HEK293 (cell line): ENCODE measurements around the gene CABP1.

Experiments used
- CTCF ChIA-PET: fragments of 350-600 bp; formaldehyde crosslinking; extraction: SDS; loops from one replicate; lab custom pipeline; 2021; ENCODE audit warnings: antibody characterized with exemption; lab: Yijun Ruan, JAX
- POLR2A ChIA-PET: fragments of 300-600 bp; formaldehyde crosslinking; extraction: SDS; loops from one replicate; lab custom pipeline; 2020; ENCODE audit warnings: antibody characterized with exemption, inconsistent platforms; lab: Yijun Ruan, JAX
- H3K27ac ChIP-seq: fragments of 200-500 bp; sonication (Bioruptor generic); 2 replicates; pipeline ENCODE4 v1.5.1; 2014; ENCODE audit warnings: low read depth, low read length, control low read depth, inconsistent platforms; ENCODE audit errors: extremely low read depth
- H3K36me3 ChIP-seq, 2 experiments: fragments of 200-500 bp in 1 of 2; sonication (Bioruptor generic) in 1 of 2; 1 replicate in 1 of 2; 2 replicates in 1 of 2; pipeline ENCODE4 v1.5.1; 2014 to 2017; ENCODE audit warnings: inconsistent platforms in 2 of 2, low read length in 2 of 2; ENCODE audit not compliant: control insufficient read depth in 2 of 2, insufficient read depth in 1 of 2
- H3K4me1 ChIP-seq: fragments of 200-500 bp; sonication (Bioruptor generic); 2 replicates; pipeline ENCODE4 v1.5.1; 2014; ENCODE audit warnings: mild to moderate bottlenecking, low read length, inconsistent platforms; ENCODE audit not compliant: control insufficient read depth, insufficient read depth
- H3K4me3 ChIP-seq: 2 replicates; pipeline ENCODE4 v1.5.1; 2011; ENCODE audit warnings: low read depth, mild to moderate bottlenecking, control low read depth, low read length, moderate library complexity
- H3K9me3 ChIP-seq: fragments of 200-500 bp; sonication (Bioruptor generic); 2 replicates; pipeline ENCODE4 v1.5.1; 2014; ENCODE audit warnings: low read depth, low read length, inconsistent platforms; ENCODE audit not compliant: control insufficient read depth, insufficient read depth
- FEZF1 ChIP-seq: fragments of 450-650 bp; formaldehyde crosslinking; IDR thresholded peaks from 2 replicates; pipeline ENCODE4 v1.5.1; 2016; ENCODE audit warnings: missing biosample characterization, missing genetic modification characterization
- OSR2 ChIP-seq: fragments of 450-650 bp; formaldehyde crosslinking; IDR thresholded peaks from 2 replicates; pipeline ENCODE4 v1.5.1; 2016; ENCODE audit warnings: missing biosample characterization, missing genetic modification characterization
- SP2 ChIP-seq: fragments of 450-650 bp; formaldehyde crosslinking; IDR thresholded peaks from 2 replicates; pipeline ENCODE4 v1.5.1; 2016; ENCODE audit warnings: missing biosample characterization, missing genetic modification characterization
- SP7 ChIP-seq: fragments of 450-650 bp; formaldehyde crosslinking; IDR thresholded peaks from 2 replicates; pipeline ENCODE4 v1.5.1; 2016; ENCODE audit warnings: missing biosample characterization, missing genetic modification characterization
- ZFP3 ChIP-seq: fragments of 450-650 bp; formaldehyde crosslinking; IDR thresholded peaks from 2 replicates; pipeline ENCODE4 v1.5.1; 2016; ENCODE audit warnings: low read depth, missing biosample characterization, missing genetic modification characterization
- ZNF121 ChIP-seq: fragments of 450-650 bp; formaldehyde crosslinking; IDR thresholded peaks from 2 replicates; pipeline ENCODE4 v1.5.1; 2016; ENCODE audit warnings: missing biosample characterization, missing genetic modification characterization
- ZNF37A ChIP-seq: fragments of 450-650 bp; IDR thresholded peaks from 2 replicates; pipeline ENCODE4 v1.5.1; 2018; ENCODE audit warnings: missing biosample characterization, missing genetic modification characterization
- ZNF571 ChIP-seq: fragments of 450-650 bp; formaldehyde crosslinking; IDR thresholded peaks from 2 replicates; pipeline ENCODE4 v1.5.0; 2017; ENCODE audit warnings: missing biosample characterization, missing genetic modification characterization
- ZNF600 ChIP-seq: fragments of 450-650 bp; formaldehyde crosslinking; IDR thresholded peaks from 2 replicates; pipeline ENCODE4 v1.5.1; 2016; ENCODE audit warnings: missing biosample characterization, missing genetic modification characterization
- ZNF768 ChIP-seq: fragments of 450-650 bp; formaldehyde crosslinking; IDR thresholded peaks from 2 replicates; pipeline ENCODE4 v1.5.1; 2018; ENCODE audit warnings: missing biosample characterization, mild to moderate bottlenecking, missing genetic modification characterization
- ZNF837 ChIP-seq: fragments of 450-650 bp; formaldehyde crosslinking; IDR thresholded peaks from 2 replicates; pipeline ENCODE4 v1.5.1; 2016; ENCODE audit warnings: missing biosample characterization, missing genetic modification characterization
- TF ChIP-seq, protein P1 (sequence below): fragments of 450-650 bp; formaldehyde crosslinking; IDR thresholded peaks from 2 replicates; pipeline ENCODE4 v1.5.1; 2016; ENCODE audit warnings: missing biosample characterization, missing genetic modification characterization
- TF ChIP-seq, protein P2 (sequence below): fragments of 450-650 bp; formaldehyde crosslinking; IDR thresholded peaks from 2 replicates; pipeline ENCODE4 v1.5.1; 2017; ENCODE audit warnings: missing biosample characterization, missing genetic modification characterization
- TF ChIP-seq, protein P3 (sequence below): fragments of 450-650 bp; formaldehyde crosslinking; IDR thresholded peaks from 2 replicates; pipeline ENCODE4 v1.5.1; 2016; ENCODE audit warnings: missing biosample characterization, missing genetic modification characterization
- TF ChIP-seq, protein P4 (sequence below): fragments of 450-650 bp; formaldehyde crosslinking; IDR thresholded peaks from 2 replicates; pipeline ENCODE4 v1.5.1; 2016; ENCODE audit warnings: missing biosample characterization, missing genetic modification characterization, borderline replicate concordance
- TF ChIP-seq, protein P5 (sequence below): fragments of 450-650 bp; formaldehyde crosslinking; IDR thresholded peaks from 2 replicates; pipeline ENCODE4 v1.5.1; 2016; ENCODE audit warnings: missing biosample characterization, missing genetic modification characterization

CABP1 gene

DNA sequence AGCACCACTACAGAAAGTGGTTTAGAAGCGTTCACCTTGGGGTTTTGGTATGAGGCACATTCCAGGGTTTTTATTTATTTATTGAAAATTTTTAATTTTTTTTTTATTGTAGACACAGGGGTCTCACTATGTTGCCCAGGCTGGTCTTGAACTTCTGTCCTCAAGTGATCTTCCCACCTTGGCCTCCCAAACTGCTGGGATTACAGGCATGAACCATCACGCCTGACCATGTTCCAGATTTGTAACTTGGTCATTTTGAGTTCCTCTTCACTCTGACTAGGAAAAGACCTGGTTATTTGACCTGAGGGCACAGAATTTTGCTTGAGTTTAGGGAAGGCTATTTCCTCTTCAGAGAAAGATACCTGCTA is 49.6 kb downstream of the CABP1 start:
- H3K4me1 ChIP-seq: peaks cover 14% of the 10 kb centered on the region
- H3K27ac ChIP-seq: no peak overlapping the region
- TF ChIP-seq FEZF1 (tag by site-specific recombination) (no peak), ZNF768 (tag by site-specific recombination) (no peak), ZNF121 (tag by site-specific recombination) (peak; percentile 79), SP7 (no peak), ZNF837 (tag by site-specific recombination) (no peak)
- TF ChIP-seq, protein P1, sequence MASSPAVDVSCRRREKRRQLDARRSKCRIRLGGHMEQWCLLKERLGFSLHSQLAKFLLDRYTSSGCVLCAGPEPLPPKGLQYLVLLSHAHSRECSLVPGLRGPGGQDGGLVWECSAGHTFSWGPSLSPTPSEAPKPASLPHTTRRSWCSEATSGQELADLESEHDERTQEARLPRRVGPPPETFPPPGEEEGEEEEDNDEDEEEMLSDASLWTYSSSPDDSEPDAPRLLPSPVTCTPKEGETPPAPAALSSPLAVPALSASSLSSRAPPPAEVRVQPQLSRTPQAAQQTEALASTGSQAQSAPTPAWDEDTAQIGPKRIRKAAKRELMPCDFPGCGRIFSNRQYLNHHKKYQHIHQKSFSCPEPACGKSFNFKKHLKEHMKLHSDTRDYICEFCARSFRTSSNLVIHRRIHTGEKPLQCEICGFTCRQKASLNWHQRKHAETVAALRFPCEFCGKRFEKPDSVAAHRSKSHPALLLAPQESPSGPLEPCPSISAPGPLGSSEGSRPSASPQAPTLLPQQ: no peak
- H3K9me3 ChIP-seq: no peaks in the 10 kb centered on the region
- ChIA-PET CTCF (interaction anchor here (0.6 to 2.0 kb wide), 3 partner anchors 22 to 962 kb away, joined by 4 to 5 read pairs (median 4); no protein-coding TSS in a partner anchor), POLR2A (interaction anchor here (1.1 kb wide), 1 partner anchor 8 kb away, joined by 3 read pairs; no protein-coding TSS in a partner anchor)
- no peak overlapping the region for H3K4me3 ChIP-seq
- peaks cover 10 to 21% of the 10 kb centered on the region in 2 experiments; a peak in 2 of 3 replicates for H3K36me3 ChIP-seq

DNA sequence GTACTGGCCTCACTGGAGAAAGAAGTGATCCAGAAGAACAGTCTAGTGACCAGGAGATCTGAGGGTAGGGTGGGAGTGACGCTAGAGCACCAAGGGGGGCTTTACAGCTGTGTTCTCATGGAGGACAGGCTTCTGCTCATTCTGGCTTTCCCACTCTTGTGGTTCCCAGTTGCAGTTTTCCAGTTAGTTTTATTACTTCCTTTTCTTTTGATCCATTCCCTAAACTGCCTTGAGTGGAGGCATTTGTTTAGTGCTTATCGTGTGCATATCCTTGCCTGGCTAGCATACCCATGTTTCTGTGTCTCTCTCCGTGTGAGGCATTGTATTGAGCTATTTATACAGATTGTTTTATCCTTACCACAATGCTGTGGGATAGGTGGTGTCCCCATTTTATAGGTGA is 50.6 kb downstream of the CABP1 start:
- H3K4me1 ChIP-seq: peaks cover 14% of the 10 kb centered on the region
- no peaks in the 10 kb centered on the region for H3K9me3 ChIP-seq
- no peak overlapping the region for H3K4me3 ChIP-seq
- CTCF ChIA-PET: interaction anchor here (0.6 to 1.0 kb wide), 2 partner anchors 41 to 42 kb away, joined by 3 to 4 read pairs; no protein-coding TSS in a partner anchor
- POLR2A ChIA-PET: no interaction called here
- no peak overlapping the region for H3K27ac ChIP-seq
- TF ChIP-seq FEZF1 (tag by site-specific recombination) (peak; percentile 81), ZNF37A (tag by site-specific recombination) (no peak), OSR2 (tag by site-specific recombination) (peak; percentile 74), ZFP3 (tag by site-specific recombination) (no peak), SP2 (tag by site-specific recombination) (no peak), ZNF600 (tag by site-specific recombination) (peak; percentile 19; the same call in 1 of the 2 replicates)
- TF ChIP-seq, protein P2, sequence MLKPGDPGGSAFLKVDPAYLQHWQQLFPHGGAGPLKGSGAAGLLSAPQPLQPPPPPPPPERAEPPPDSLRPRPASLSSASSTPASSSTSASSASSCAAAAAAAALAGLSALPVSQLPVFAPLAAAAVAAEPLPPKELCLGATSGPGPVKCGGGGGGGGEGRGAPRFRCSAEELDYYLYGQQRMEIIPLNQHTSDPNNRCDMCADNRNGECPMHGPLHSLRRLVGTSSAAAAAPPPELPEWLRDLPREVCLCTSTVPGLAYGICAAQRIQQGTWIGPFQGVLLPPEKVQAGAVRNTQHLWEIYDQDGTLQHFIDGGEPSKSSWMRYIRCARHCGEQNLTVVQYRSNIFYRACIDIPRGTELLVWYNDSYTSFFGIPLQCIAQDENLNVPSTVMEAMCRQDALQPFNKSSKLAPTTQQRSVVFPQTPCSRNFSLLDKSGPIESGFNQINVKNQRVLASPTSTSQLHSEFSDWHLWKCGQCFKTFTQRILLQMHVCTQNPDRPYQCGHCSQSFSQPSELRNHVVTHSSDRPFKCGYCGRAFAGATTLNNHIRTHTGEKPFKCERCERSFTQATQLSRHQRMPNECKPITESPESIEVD (tag by site-specific recombination): peak; percentile 36; the same call in 1 of the 2 replicates
- TF ChIP-seq, all 188 proteins: peak for 4
- H3K36me3 ChIP-seq: peaks cover 19 to 31% of the 10 kb centered on the region in 2 experiments

DNA sequence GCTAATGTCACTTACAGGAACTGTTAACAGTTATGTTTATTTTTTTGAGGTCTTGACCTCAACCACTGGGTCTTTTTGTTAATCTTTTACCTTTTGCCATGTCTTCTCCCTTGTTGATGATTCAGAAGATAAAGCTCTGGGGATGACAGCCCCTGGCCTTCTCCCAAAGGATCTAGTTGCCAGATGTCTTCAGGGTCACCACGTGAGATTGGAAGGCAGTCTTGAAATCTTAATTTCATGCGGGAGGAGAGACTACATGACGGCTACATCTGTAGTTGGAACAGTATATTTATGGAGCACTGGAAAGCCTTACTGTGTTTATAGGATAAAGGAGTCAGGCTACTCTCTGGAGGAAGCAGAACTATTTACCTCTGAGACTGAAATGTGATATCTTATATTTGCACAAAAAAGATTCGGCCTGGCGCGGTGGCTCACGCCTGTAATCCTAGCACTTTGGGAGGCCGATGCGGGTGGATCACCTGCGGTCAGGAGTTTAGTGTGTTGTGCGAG is 52.2 kb downstream of the CABP1 start:
- Histone ChIP-seq H3K4me3 (no peak overlapping the region), H3K4me1 (peaks cover 14% of the 10 kb centered on the region), H3K9me3 (no peaks in the 10 kb centered on the region), H3K27ac (no peak overlapping the region; the same call in 1 of the 2 replicates), H3K36me3 (peaks cover 33 to 47% of the 10 kb centered on the region in 2 experiments)
- ChIA-PET POLR2A (interaction anchor here (0.6 kb wide), 1 partner anchor 1191 kb away, joined by 3 read pairs; no protein-coding TSS in a partner anchor), CTCF (interaction anchor here (1.2 kb wide), 1 partner anchor 44 kb away, joined by 4 read pairs; no protein-coding TSS in a partner anchor)
- TF ChIP-seq, protein P3, sequence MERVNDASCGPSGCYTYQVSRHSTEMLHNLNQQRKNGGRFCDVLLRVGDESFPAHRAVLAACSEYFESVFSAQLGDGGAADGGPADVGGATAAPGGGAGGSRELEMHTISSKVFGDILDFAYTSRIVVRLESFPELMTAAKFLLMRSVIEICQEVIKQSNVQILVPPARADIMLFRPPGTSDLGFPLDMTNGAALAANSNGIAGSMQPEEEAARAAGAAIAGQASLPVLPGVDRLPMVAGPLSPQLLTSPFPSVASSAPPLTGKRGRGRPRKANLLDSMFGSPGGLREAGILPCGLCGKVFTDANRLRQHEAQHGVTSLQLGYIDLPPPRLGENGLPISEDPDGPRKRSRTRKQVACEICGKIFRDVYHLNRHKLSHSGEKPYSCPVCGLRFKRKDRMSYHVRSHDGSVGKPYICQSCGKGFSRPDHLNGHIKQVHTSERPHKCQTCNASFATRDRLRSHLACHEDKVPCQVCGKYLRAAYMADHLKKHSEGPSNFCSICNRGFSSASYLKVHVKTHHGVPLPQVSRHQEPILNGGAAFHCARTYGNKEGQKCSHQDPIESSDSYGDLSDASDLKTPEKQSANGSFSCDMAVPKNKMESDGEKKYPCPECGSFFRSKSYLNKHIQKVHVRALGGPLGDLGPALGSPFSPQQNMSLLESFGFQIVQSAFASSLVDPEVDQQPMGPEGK (tag by site-specific recombination): no peak
- TF ChIP-seq FEZF1 (tag by site-specific recombination) (0 out of 2 replicates have a peak, but pooled peaks have one; percentile 9), ZNF571 (no peak)
- TF ChIP-seq, protein P4, sequence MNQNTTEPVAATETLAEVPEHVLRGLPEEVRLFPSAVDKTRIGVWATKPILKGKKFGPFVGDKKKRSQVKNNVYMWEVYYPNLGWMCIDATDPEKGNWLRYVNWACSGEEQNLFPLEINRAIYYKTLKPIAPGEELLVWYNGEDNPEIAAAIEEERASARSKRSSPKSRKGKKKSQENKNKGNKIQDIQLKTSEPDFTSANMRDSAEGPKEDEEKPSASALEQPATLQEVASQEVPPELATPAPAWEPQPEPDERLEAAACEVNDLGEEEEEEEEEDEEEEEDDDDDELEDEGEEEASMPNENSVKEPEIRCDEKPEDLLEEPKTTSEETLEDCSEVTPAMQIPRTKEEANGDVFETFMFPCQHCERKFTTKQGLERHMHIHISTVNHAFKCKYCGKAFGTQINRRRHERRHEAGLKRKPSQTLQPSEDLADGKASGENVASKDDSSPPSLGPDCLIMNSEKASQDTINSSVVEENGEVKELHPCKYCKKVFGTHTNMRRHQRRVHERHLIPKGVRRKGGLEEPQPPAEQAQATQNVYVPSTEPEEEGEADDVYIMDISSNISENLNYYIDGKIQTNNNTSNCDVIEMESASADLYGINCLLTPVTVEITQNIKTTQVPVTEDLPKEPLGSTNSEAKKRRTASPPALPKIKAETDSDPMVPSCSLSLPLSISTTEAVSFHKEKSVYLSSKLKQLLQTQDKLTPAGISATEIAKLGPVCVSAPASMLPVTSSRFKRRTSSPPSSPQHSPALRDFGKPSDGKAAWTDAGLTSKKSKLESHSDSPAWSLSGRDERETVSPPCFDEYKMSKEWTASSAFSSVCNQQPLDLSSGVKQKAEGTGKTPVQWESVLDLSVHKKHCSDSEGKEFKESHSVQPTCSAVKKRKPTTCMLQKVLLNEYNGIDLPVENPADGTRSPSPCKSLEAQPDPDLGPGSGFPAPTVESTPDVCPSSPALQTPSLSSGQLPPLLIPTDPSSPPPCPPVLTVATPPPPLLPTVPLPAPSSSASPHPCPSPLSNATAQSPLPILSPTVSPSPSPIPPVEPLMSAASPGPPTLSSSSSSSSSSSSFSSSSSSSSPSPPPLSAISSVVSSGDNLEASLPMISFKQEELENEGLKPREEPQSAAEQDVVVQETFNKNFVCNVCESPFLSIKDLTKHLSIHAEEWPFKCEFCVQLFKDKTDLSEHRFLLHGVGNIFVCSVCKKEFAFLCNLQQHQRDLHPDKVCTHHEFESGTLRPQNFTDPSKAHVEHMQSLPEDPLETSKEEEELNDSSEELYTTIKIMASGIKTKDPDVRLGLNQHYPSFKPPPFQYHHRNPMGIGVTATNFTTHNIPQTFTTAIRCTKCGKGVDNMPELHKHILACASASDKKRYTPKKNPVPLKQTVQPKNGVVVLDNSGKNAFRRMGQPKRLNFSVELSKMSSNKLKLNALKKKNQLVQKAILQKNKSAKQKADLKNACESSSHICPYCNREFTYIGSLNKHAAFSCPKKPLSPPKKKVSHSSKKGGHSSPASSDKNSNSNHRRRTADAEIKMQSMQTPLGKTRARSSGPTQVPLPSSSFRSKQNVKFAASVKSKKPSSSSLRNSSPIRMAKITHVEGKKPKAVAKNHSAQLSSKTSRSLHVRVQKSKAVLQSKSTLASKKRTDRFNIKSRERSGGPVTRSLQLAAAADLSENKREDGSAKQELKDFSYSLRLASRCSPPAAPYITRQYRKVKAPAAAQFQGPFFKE (tag by site-specific recombination): no peak
- TF ChIP-seq, protein P5, sequence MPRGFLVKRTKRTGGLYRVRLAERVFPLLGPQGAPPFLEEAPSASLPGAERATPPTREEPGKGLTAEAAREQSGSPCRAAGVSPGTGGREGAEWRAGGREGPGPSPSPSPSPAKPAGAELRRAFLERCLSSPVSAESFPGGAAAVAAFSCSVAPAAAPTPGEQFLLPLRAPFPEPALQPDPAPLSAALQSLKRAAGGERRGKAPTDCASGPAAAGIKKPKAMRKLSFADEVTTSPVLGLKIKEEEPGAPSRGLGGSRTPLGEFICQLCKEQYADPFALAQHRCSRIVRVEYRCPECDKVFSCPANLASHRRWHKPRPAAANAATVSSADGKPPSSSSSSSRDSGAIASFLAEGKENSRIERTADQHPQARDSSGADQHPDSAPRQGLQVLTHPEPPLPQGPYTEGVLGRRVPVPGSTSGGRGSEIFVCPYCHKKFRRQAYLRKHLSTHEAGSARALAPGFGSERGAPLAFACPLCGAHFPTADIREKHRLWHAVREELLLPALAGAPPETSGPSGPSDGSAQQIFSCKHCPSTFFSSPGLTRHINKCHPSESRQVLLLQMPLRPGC: no peak
